Smooth muscle cell (in vitro differentiated cells): ENCODE data around the gene ACOT8. TPM values are rescaled to one million over a fixed set of nuclear protein-coding genes. Genes with fewer than 3 reads are reported as not detected.

Source experiments
- DNase-seq: peaks from one replicate; lab custom pipeline; 2025; ENCODE audit not compliant: unreplicated experiment; lab: John Stamatoyannopoulos, UW
- H2AFZ ChIP-seq: fragments of 200-600 bp; sonication (generic); 2 replicates; pipeline ENCODE4 v1.6.0; 2016; ENCODE audit warnings: antibody characterized with exemption, low read depth, mild to moderate bottlenecking
- H3F3A ChIP-seq: fragments of 200-600 bp; sonication (generic); 2 replicates; pipeline ENCODE4 v1.6.0; 2017; ENCODE audit warnings: antibody characterized with exemption, low read depth
- H3K27ac ChIP-seq: fragments of 200-600 bp; sonication (generic); 2 replicates; pipeline ENCODE4 v1.5.1; 2016; ENCODE audit warnings: low read depth, mild to moderate bottlenecking
- H3K27me3 ChIP-seq: fragments of 200-600 bp; sonication (generic); 2 replicates; pipeline ENCODE4 v1.6.1; 2016; ENCODE audit warnings: low read depth, mild to moderate bottlenecking
- H3K36me3 ChIP-seq: fragments of 200-600 bp; sonication (generic); 2 replicates; pipeline ENCODE4 v1.5.1; 2016; ENCODE audit warnings: low read depth
- H3K4me1 ChIP-seq: fragments of 200-600 bp; sonication (generic); 2 replicates; pipeline ENCODE4 v1.5.1; 2016; ENCODE audit warnings: low read depth
- H3K4me2 ChIP-seq: fragments of 200-600 bp; sonication (generic); 2 replicates; pipeline ENCODE4 v1.6.0; 2016; ENCODE audit warnings: mild to moderate bottlenecking
- H3K4me3 ChIP-seq: fragments of 200-600 bp; sonication (generic); 2 replicates; pipeline ENCODE4 v1.5.1; 2016; ENCODE audit warnings: mild to moderate bottlenecking
- H3K79me2 ChIP-seq: fragments of 200-600 bp; sonication (generic); 2 replicates; pipeline ENCODE4 v1.6.0; 2016; ENCODE audit warnings: low read depth, mild to moderate bottlenecking
- H3K9ac ChIP-seq: fragments of 200-600 bp; sonication (generic); 2 replicates; pipeline ENCODE4 v1.6.0; 2016; ENCODE audit warnings: low read depth
- H3K9me3 ChIP-seq: fragments of 200-600 bp; sonication (generic); replicated peaks from 2 replicates; pipeline ENCODE4 v1.5.1; 2016; ENCODE audit warnings: low read depth
- H4K20me1 ChIP-seq: fragments of 200-600 bp; sonication (generic); 2 replicates; pipeline ENCODE4 v1.6.0; 2016; ENCODE audit warnings: low read depth
- CTCF ChIP-seq: fragments of 200-600 bp; sonication (generic); IDR thresholded peaks from 2 replicates; pipeline ENCODE4 v1.5.1; 2017; ENCODE audit warnings: borderline replicate concordance, mild to moderate bottlenecking, antibody characterized with exemption; ENCODE audit not compliant: insufficient read depth, poor library complexity, severe bottlenecking
- WGBS: methylation state at CpG from one replicate; pipeline ENCODE4 v1.1.7; 2016; ENCODE audit warnings: low lambda C conversion rate; 5-methylcytosine and 5-hydroxymethylcytosine counted together
- polyA plus RNA-seq: library from polyadenylated mRNA; unstranded; fragments of >200 nt; fragmentation: Nextera tagmentation; extraction: Ambion mirVana; gene quantifications from 2 replicates; pipeline ENCODE4 v1.2.1, GENCODE V29; 2016
- total RNA-seq: library from RNA; depleted of rRNA; stranded (reverse); fragments of >200 nt; gene quantifications from 2 replicates; pipeline ENCODE4 v1.2.3, GENCODE V29; 2014

ACOT8 gene
- total and polyA plus RNA-seq, 2 experiments from 2014 or later, result 31.9 to 43.8 TPM

GRCh38 chr20:45823949-45824835 lies 33.0 kb downstream of the ACOT8 start:
- peaks cover 14% of the 10 kb centered on the region for H3K4me1 ChIP-seq
- 36% methylated on average over 54 of the region's 57 CpGs for WGBS
- H3K36me3 ChIP-seq, result no peaks in the 10 kb centered on the region
- H3K4me2 ChIP-seq, result no peak overlapping the region
- H3K9ac ChIP-seq, result no peak overlapping the region
- H3K4me3 ChIP-seq, result no peak overlapping the region
- no peaks in the 10 kb centered on the region for H3K79me2 ChIP-seq
- no peak overlapping the region for H3K27ac ChIP-seq
- no peaks in the 10 kb centered on the region for H3K9me3 ChIP-seq
- peak; percentile 21 for TF ChIP-seq CTCF
- H4K20me1 ChIP-seq, result no peaks in the 10 kb centered on the region
- H2AFZ ChIP-seq, result no peak overlapping the region
- no peaks in the 10 kb centered on the region for H3F3A ChIP-seq
- DNase-seq, result no peak
- peaks cover 6% of the 10 kb centered on the region for H3K27me3 ChIP-seq

- H3K4me2 ChIP-seq, result no peak overlapping the region
- H2AFZ ChIP-seq, result no peak overlapping the region
These were observed 34.3 kb downstream of the ACOT8 start for GRCh38 chr20:45822857-45823256.

GRCh38 chr20:45821947-45822346 lies 35.2 kb downstream of the ACOT8 start:
- 89% methylated on average over 2 of the region's 2 CpGs for WGBS
- no peak overlapping the region for H2AFZ ChIP-seq
- H3K4me2 ChIP-seq, result no peak overlapping the region
- H3K9ac ChIP-seq, result no peak overlapping the region
- H3K4me3 ChIP-seq, result no peak overlapping the region
- H4K20me1 ChIP-seq, result no peaks in the 10 kb centered on the region
- H3K4me1 ChIP-seq, result peaks cover 8% of the 10 kb centered on the region
- H3K27ac ChIP-seq, result no peak overlapping the region
- H3K79me2 ChIP-seq, result no peaks in the 10 kb centered on the region
- no peaks in the 10 kb centered on the region for H3K36me3 ChIP-seq
- DNase-seq, result no peak
- TF ChIP-seq CTCF, result no peak
- peaks cover 6% of the 10 kb centered on the region for H3K27me3 ChIP-seq
- H3K9me3 ChIP-seq, result no peaks in the 10 kb centered on the region
- peaks cover 17% of the 10 kb centered on the region for H3F3A ChIP-seq

More at GRCh38 chr20:45822857-45823256, 34.3 kb downstream of the ACOT8 start:
- no peak for TF ChIP-seq CTCF
- Histone ChIP-seq H3K9me3 (no peaks in the 10 kb centered on the region), H3K4me3 (no peak overlapping the region), H3K9ac (no peak overlapping the region), H3K36me3 (no peaks in the 10 kb centered on the region), H4K20me1 (no peaks in the 10 kb centered on the region), H3K79me2 (no peaks in the 10 kb centered on the region), H3K4me1 (peaks cover 8% of the 10 kb centered on the region), H3K27ac (no peak overlapping the region), H3F3A (peaks cover 9% of the 10 kb centered on the region), H3K27me3 (peaks cover 6% of the 10 kb centered on the region)
- WGBS, result 66% methylated on average over 20 of the region's 24 CpGs
- DNase-seq, result no peak
